ENCODE measurements around the gene CLEC4C.
"Not testable (repeated sequence)": the region's sequence is repeated elsewhere in the genome, so short reads cannot be mapped to it uniquely, and the experiment has no call there.

The CLEC4C gene

DNA sequence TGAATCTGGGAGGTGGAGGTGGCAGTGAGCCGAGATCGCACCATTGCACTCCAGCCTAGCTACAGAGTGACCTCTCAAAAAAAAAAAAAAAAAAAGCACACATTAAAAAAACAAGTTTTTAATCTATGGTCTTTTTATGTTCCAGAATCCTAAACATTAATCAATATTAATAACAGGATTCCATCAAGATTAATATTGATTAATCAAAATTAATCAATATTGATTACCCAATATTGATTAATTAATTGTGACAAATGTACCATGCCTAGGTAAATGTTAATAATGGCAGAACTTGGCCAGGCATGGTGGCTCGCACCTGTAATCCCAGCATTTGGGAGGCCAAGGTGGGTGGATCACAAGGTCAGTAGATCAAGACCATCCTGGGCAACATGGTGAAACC, 34.1 kb upstream of the CLEC4C start:
- TF ChIP-seq CTCF (IDR thresholded peaks at IDR 0.05; ENCODE audit: low read depth, low read length), result no peak
- no peak overlapping the region for H3K4me3 ChIP-seq (ENCODE audit: low read depth, low read length)

- TF ChIP-seq CTCF (IDR thresholded peaks at IDR 0.05; ENCODE audit: low read depth, low read length), result no peak
- no peak overlapping the region for H3K4me3 ChIP-seq (ENCODE audit: low read depth, low read length)
These were observed 22.8 kb upstream of the CLEC4C start for GRCh38 chr12:7769999-7770398.

- no peak for TF ChIP-seq CTCF (IDR thresholded peaks at IDR 0.05; ENCODE audit: low read depth, low read length)
- H3K4me3 ChIP-seq (ENCODE audit: low read depth, low read length), result no peak overlapping the region
These were observed 11.6 kb upstream of the CLEC4C start for GRCh38 chr12:7758766-7759140.

DNA sequence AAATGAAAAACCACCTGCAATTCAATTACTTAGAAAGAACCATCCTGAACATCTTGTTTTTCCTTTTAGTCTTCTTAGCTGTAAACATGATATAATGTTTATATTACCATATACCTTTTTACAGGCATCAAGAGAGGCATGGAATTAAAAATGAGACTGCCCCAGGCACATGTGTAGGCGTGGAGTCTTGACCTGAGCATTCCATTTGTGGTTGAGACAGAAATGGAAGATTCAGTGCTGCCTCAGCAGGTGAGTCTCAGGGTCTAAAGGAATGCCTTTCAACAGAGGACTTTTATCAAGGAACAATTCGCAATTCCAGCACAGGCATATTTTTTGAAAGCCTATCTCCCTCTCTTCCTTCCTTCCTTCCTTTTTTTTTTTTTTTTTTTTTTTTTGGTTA, 9.8 kb upstream of the CLEC4C start:
- H3K4me3 ChIP-seq (ENCODE audit: low read depth, low read length), result no peak overlapping the region
- TF ChIP-seq CTCF (IDR thresholded peaks at IDR 0.05; ENCODE audit: low read depth, low read length), result no peak

DNA sequence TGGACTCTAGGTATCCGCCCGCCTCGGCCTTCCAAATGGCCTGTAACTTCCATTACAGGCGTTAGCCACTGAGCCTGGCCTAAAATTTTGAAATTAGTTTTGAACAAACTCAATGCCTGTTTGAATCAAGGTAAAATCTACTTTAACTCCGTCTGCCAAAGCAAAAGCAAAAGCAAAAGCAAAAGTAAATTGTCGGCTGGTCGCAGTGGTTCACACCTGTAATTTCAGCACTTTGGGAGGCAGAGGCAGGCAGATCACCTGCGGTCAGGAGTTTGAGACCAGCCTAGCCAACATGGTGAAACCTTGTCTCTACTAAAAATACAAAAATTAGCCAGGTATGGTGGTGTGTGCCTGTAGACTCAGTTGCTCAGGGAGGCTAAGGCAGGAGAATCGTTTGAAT, 8.5 kb upstream of the CLEC4C start:
- not testable (repeated sequence) for H3K4me3 ChIP-seq (ENCODE audit: low read depth, low read length)

DNA sequence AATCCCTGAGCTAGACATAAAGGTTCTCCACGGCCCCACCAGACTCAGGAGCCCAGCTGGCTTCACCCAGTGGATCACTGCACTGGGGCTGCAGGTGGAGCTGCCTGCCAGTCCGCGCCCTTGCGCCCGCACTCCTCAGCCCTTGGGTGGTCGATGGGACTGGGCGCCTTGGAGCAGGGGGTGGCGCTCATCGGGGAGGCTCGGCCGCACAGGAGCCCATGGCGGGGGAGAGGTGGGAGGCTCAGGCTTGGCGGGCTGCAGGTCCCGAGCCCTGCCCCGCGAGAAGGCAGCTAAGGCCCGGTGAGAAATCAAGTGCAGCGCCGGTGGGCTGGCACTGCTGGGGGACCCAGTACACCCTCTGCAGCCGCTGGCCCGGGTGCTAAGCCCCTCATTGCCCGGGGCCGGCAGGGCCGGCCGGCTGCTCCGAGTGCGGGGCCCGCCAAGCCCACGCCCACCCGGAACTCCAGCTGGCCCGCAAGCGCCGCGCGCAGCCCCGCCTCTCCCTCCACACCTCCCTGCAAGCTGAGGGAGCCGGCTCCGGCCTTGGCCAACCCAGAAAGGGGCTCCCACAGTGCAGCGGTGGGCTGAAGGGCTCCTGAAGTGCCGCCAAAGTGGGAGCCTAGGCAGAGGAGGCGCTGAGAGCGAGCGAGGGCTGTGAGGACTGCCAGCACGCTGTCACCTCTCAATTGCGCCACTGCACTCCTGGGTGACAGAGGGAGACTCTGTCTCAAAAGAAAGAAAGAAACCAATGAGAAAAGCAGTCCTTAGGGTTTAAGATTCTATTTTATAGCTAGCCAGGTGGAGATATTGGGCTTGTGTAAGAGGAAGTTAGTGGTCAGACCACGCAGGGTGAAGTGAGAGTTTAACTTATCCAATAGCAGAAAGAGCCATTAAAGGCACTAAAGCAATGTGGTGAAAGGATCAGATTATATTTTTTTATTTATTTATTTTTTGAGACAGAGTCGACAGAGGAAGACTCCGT, 5.1 kb upstream of the CLEC4C start:
- not testable (repeated sequence) for H3K4me3 ChIP-seq (ENCODE audit: low read depth, low read length)

GRCh38 chr12:7751394-7751793, 4.2 kb upstream of the CLEC4C start:
- TF ChIP-seq CTCF (IDR thresholded peaks at IDR 0.05; ENCODE audit: low read depth, low read length), result no peak
- no peak overlapping the region for H3K4me3 ChIP-seq (ENCODE audit: low read depth, low read length)

DNA sequence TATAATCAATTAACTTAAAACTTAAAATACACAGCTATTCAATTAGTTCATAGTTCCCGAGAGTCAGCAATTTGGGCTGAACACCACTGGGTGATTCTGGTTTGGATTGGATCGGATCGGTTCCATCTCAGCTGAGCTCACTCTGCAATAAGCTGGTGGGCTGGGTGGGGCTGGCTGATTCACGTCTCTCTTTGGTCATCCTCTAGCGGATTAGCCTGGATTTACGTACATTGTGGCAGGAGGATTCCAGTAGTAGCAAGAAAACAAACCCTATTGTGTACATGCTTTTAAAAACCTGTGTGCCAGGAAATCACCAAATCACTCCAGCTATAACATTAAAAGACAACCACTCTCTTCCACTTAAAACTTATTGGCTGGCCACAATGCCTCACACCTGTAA, 3.2 kb upstream of the CLEC4C start:
- no peak for TF ChIP-seq CTCF (IDR thresholded peaks at IDR 0.05; ENCODE audit: low read depth, low read length)
- no peak overlapping the region for H3K4me3 ChIP-seq (ENCODE audit: low read depth, low read length)

Measured in WI38 (cell line).